ENCODE measurements around the gene ARL4D. TPM values are rescaled to one million over a fixed set of nuclear protein-coding genes. Genes with fewer than 3 reads are reported as not detected.
"Not testable (repeated sequence)": the region's sequence is repeated elsewhere in the genome, so short reads cannot be mapped to it uniquely, and the experiment has no call there.

Gene ARL4D, protein sequence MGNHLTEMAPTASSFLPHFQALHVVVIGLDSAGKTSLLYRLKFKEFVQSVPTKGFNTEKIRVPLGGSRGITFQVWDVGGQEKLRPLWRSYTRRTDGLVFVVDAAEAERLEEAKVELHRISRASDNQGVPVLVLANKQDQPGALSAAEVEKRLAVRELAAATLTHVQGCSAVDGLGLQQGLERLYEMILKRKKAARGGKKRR
- 2.7 TPM for total RNA-seq

DNA sequence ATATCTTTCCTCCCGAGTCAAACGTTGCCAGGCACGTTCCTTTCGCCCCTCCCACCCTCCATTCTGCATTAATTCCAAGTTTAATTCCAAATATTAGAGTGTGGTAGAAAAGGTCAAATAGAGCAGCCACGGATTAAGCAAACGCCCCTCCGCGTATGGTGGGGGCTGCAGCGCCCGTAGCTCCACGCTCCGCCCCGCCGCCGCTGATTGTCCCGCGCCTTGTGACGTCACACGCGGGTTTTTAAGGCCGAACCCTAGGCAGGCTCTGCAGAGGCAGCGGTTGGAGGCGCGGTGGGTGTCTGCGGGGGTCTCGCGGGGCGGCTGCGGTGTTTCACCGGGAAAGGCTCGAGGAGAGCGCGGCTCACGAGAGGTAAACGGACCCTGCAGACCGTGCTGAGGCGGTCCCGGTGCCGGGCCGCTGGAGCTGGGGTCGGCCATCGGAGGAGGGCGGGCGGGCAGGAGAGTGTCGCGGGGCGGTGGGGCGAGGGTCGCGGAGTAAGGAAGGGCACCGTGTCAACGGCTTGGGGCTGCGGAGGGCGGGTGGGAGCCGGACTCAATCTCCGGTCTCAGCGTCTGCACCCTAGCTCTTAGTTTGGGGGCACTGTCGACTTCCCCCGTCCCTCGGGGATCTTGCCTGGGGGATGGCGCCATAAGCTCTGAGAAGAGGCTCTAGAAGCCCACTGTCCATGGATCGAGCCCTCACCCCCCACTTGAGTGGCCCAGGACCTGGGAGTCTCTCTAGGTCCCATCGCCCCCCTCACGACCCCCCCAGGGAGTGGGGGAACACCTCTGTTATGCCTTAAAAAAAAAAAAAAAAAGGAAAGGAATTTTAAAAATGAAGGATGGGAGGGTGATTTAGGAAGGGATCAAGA, at the start of gene ARL4D:
TSS of gene ARL4D (plus strand) at position 270 of the 872 bp plus-strand sequence. CDS start 740 bp downstream, outside the sequence.
- peak; percentile 58 to 85 (median 72) for DNase-seq (ENCODE audit: low read depth in 2 of 3, low spot score in 2 of 3)

DNA sequence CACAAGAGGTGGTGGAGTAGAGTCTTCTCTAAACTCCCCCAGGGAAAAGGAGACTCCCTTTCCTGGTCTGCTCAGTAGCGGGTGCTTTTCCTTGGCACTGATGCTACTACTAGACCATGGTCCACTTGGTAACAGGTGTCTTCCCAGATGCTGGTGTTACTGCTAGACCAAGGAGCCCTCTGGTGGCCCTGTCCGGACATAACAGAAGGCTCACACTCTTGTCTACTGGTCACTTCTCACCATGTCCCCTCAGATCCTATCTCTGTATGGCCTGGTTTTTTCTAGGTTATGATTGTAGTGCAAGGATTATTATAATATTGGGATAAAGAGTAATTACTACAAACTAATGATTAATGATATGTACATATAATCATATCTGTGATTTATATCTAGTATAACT, 49.7 kb upstream of the ARL4D start:
- DNase-seq (ENCODE audit: low read depth in 2 of 3, low spot score in 2 of 3): no peak

DNA sequence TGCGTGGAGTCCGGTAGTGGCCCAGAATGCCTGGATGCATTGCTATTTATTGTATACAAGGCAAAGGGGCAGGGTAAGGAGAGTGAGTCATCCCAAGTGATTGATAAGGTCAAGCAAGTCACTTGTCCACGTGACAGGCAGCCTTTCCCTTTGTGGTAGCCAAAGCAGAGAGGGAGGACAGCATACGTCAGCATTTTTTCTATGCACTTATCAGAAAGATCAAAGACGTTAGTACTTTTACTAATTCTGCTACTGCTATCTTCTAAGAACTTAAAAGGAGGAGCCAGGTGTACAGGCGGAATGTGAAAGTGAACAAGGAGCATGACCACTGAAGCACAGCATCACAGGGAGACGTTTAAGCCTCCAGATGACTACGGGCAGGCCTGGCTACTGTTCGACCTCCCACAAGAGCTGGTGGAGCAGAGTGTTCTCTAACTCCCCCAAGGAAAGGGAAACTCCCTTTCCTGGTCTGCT, 47.9 kb upstream of the ARL4D start:
- no peak for DNase-seq (ENCODE audit: low read depth in 2 of 3, low spot score in 2 of 3)

DNA sequence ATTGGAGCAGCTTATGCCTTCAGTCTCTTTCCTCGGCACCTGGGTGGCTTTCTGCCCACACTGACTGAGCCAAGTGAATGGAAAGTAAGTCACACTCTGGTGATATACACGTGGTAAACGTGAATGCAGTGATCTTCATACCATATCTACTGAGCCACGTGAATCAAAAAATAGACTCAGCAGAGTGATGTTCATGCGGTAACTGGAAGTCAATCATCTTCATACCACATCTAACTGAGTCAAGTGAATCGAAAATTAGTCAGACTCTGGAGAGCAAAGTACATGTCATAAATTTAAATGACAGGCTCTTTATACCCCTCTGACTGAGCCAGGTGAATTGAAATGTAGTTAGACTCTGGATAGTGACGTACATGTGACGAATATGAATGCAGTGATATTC, 47.1 kb upstream of the ARL4D start:
- DNase-seq (ENCODE audit: low read depth in 2 of 3, low spot score in 2 of 3): no peak

DNA sequence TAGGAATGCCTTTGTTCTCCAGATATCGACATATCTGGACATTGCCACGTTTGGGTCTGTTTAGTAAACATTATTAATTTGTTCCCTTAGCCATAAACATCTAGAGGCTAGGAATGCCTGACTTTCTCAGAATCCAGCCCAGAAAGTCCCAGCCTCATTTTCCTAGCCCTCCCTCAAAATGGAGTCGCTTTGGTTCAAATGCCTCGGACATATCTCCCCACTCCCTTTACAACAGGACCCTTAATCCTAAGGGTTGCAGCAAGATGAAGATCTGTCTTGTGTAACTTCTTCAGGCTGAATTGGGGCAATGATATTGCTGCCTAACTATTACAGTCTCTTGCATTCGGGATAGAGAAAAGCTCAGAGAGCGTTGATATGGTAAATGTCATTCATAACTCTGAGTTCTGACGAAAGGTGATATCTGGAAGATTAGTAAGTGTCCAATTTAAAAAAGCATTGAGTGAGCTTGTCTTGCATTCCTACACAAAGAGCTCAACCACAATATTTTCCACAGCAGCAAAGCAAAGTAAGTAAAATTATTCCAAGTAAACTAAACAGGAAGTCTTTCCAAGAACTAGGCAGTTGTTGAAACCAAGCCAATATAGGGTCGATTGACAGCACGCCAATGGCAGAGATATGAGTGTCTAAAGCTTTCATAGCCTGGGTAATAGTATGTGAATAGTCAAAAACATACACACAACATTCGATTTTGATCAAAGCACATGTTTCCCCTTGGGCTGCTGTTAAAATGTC, 46.0 kb upstream of the ARL4D start:
- DNase-seq (ENCODE audit: low read depth in 2 of 3, low spot score in 2 of 3): no peak

DNA sequence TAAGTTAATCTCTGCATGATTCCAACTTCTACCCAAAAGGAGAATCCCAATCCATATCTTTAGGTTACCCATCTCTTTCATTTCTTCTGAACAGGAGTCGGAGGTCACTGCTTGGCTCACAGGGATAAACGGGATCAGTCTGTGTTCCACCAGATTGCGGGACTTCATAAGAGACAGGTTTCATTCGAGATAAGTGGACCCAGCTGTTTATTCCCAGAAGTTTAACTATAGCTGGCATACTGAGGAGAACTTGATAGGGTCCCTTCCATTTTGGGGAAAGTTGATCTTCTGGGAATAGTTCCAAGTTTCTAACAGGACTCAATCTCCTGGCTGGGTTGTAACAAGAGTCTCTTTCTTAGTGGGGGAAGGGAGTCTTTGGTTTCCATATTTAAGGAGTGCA, 45.4 kb upstream of the ARL4D start:
- no peak for DNase-seq (ENCODE audit: low read depth in 2 of 3, low spot score in 2 of 3)

DNA sequence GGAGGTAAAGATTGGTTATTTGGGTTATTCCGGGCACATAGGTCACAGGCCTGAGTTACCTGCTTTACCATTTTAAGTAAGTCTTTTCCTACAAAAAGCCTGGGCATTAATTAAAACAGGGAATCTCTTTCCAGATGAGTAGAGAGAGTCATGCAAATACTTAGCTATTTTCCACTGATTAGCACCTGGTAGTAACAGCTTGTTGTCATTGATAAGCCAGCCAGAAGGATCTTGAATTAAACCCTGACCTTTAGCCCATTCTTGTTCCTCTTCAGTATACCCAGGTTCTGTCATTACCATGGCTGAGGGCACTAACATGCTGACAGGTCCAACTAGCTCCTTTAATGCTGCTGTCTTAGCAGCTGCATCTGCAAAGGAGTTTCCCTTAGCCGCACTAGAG, 44.4 kb upstream of the ARL4D start:
- DNase-seq (ENCODE audit: low read depth in 2 of 3, low spot score in 2 of 3): no peak

DNA sequence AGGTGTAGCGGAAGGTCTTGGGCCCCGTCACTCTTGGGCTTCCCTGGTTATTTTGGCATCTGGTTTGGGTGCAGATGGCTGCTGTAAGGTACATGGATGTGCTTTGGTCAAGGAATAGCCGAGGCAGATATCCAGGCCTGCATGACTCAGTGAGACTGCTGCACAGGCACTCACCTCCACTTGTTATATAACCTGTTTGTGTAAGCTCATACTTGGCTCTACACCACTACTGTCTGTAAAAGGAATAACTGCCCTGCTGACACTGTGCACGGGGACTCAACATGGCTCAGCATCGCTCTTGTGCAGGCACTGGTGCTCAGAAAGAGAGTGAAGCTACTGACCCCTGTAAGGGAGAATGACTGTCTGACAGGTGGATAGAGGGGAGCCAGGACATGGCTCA, 42.3 kb upstream of the ARL4D start:
- DNase-seq (ENCODE audit: low read depth in 2 of 3, low spot score in 2 of 3): no peak

DNA sequence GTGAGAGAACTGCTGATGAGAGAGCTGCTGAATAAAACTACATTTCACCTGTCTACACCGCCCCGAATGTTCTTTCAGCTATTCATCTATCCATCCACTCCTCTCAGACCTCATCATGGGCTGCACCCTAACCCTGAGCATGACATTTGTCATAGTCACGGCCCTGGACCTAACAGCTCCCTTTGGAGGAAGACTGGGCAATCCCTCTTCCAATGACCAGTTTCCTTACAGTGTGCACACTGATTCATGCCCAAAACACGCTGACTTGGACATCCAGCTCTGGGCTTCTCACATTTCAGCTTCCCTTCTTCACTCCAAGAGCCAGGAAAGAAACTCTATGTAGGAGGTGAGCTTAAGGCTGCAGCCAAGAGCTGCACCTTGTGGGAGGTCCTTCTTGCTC, 41.8 kb upstream of the ARL4D start:
- DNase-seq (ENCODE audit: low read depth in 2 of 3, low spot score in 2 of 3): no peak

DNA sequence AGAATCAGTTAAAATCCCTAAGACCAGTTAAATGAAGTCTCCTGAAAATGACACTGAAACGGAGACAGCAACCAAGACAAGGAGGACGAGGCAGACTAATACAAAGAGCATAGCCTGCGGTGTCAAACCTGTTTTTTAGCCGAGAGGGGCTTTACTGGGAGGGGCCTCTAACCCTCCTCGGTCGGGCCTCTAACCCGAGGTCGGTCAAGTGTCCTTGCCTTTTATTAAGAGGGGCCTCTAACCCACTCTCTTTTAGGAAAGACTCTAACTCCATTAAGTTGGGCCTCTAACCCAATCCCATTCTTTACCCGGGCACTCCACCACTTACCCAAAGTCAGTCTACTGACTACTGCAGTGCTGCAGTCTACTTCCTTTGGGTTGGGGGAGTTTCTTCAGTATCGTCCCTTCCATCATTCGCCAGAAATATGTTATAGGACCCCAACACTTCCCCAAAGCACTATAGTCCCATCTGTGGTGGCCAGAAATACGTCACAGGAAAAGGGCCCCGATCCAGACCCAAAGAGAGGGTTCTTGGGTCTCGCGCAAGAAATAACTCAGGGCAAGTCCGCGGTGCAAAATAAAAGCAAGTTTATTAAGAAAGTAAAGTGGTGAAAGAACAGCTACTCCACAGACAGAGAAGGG, 39.2 kb upstream of the ARL4D start:
- peak in 1 of 3 donors; percentile 32 for DNase-seq (ENCODE audit: low read depth in 2 of 3, low spot score in 2 of 3)

DNA sequence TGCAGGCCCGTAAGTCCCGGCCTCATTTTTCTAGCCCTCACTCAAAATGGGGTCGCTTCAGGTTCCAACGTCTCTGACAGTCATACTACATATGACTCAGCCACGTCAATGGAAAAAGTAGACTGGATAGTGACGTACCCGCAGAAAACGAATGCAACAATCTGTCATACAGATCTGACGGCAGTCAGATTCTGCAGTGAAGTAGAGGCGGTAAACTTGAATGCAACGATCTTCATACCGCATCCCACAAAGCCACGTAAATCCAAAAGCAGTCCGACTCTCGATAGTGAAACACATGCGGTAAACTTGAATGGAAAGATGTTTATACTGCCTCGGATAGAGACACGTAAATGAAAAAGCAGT, 38.4 kb upstream of the ARL4D start:
- peak in 2 of 3 donors; percentile 78 to 94 for DNase-seq (ENCODE audit: low read depth in 2 of 3, low spot score in 2 of 3)

DNA sequence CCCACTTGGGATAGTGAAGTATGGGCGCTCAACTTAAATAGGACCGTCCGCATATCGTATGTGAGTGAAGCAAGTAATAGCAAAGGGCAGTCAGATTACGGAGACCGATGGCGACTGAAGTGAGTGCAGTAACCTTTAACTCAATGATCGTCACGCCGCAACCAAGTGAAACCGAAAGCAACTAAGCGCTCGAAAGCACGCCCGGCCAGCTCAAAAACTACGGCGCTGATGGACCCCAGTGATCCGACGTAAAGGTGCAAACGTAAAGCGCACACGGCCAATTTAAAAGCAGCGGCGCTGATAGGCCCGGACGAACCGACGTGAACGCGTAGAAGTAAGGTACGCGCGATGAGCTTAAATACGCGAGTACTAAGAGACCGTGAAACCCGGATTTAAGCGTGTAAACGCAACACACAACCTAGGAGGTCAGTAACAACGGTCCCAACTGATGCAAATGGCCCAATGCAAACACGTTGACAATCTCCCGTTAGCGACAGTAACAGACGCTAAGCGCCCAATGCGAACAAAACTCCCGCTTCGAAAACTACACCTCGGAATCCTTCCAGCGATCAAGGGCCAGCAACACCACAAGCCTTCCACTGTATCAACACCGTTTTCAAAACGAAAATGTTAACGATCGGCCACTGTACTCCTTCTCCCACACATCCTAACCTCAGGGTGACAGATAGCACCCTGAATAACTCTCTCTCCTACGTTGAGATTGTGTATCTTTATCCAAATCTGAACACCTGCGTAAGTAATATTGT, 37.9 kb upstream of the ARL4D start:
- DNase-seq (ENCODE audit: low read depth in 2 of 3, low spot score in 2 of 3): peak; percentile 88 to 100 (median 94)

DNA sequence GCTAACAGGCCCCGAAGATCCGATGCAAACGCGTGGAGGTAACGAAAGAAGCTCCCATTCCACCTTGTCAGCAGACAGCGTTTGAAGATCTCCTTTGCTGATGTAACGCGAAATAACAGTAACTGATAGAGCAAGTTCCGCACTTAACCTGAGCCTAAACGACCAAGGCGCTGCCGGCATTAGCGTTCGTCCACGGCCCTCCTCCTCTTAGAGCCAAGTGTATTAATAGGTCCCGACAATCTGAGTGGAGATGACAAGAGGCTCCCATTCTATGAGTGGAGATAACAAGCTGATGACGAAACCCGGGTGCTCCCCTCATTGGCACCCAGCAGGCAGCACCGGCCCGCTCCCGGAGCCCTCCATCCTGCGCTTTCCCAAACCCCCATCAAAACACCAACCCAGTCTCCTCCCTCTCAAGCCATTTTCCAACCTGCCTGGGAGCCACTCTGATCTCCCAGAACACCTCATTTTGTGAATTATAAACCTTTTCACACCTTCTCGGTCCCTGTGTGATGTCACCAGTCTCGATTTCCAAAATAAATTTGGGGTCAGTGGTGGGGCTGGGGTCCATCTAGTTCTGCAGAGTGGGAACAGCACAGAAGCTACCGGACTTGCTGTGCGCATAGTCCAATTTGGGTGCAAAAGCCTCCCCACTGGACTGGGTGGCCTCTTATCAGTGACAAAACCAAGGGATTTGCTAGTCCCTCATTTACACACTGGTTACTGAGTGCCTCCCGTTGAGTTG, 35.4 kb upstream of the ARL4D start:
- DNase-seq (ENCODE audit: low read depth in 2 of 3, low spot score in 2 of 3): no peak

DNA sequence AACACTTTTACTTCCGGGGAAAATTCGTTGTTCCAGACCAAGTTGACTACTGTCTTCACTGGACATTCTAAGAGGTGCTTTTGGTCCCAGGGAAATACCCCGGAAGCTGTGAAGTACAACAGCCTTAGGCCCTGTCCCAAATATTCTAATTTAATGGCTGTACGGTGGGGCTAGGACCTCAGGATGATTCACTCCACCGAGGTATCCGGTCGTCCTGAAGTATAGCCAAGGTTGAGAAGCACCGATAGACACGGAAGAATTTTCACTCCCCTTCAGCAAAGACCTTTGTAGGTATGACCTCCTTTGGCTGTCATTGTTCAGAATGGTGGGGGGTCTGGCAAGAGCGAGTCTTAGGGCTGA, 34.9 kb upstream of the ARL4D start:
- DNase-seq (ENCODE audit: low read depth in 2 of 3, low spot score in 2 of 3): no peak

DNA sequence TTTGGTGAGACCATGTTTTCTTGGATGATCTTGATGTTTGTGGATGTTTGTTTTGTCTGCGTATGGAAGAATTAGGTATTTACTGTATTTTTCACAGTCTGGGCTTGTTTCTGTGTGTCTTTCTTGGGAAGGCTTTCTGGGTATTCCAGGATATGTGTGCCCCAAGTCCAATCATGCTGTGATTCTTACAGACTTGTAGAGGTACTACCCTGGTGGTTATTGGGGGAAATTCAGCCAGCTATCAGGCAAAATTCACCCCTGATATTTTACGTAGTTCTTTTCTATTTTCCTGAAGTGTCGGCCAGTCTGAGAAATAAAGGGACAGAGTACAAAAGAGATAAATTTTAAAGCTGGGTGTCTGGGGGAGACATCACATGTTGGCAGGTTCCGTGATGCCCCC, 33.4 kb upstream of the ARL4D start:
- no peak for DNase-seq (ENCODE audit: low read depth in 2 of 3, low spot score in 2 of 3)

DNA sequence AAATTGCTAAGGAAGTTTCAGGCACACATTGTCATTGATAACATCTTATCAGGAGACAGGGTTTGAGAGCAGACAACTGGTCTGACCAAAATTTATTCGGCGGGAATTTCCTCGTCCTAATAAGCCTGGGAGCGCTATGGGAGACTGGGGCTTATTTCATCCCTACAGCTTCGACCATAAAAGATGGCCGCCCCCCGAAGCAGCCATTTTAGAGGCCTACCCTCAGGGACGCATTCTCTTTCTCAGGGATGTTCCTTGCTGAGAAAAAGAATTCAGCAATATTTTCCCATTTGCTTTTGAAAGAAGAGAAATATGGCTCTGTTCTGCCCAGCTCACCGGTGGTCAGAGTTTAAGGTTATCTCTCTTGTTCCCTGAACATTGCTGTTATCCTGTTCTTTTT, 32.9 kb upstream of the ARL4D start:
- not testable (repeated sequence) for DNase-seq (ENCODE audit: low read depth in 2 of 3, low spot score in 2 of 3)

DNA sequence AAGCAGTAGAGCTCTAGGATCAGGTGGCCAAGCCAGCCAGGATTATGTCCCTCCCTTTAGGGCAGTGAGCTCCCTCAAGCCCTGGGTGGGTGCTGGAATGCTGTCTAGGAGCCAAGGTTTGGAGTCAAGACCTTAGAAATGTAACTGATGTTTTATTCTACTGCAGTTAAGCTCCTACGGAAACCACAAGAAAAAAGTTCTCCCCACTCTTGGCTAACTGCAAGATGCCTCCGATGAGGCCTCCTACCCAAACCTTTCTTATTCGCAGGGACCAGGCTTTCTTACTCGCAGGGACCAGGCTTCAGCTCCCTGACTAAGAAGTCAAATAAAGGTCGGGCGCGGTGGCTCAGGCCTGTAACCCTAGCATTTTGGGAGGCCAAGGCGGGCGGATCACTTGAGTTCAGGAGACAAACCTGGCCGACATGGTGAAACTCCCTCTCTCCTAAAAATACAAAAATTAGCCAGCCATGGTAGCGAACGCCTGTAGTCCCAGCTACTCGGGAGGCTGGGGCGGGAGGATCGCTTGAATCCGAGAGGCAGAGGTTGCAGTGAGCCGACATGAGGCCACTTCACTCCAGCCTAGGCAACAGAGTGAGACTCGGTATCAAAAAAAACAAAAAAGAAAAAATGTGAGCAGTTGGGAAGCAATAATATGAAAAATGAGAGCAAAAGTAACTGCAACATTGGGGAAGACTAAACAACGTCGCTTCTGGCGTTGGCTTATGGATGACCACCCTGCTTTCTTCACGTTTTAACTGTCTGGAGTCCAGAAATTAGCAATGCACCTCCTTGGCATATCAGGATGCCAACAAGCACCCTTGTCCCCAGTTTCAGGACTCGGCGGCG, 31.7 kb upstream of the ARL4D start:
- no peak for DNase-seq (ENCODE audit: low read depth in 2 of 3, low spot score in 2 of 3)

DNA sequence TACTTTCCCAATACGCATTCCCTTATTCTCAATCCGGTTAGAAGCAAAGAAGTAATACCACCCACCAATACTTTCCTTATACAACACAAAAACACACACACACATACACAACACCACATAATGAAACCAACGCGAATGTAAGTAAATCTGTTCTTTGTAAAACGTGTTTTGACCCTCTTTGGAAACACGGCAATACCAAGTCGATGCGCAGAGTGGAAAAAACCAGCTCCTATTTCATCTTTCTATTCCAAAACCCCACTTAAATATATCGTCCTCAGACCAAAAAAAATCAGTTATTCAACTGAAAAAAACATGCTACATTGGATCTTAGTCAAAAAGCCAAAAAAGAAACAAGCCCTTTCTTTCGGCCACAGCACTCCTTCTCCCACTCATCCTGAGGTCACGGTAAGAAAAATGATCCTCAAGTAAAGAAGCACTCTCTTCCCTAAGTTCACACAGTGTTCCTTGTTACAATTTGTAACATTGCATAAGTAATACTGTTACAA, 31.0 kb upstream of the ARL4D start:
- DNase-seq (ENCODE audit: low read depth in 2 of 3, low spot score in 2 of 3): peak in 2 of 3 donors; percentile 79 to 93
